Thyroid gland (tissue), 4 donors: ENCODE results near the gene BIK. TPM values are rescaled to one million over a fixed set of nuclear protein-coding genes. Genes with fewer than 3 reads are reported as not detected.

Source experiments
- DNase-seq, 2 donors: peaks; one replicate each; pipeline ENCODE4 v3.0.0-alpha.2; 2019
- H3K27ac ChIP-seq, 3 donors: fragments of 200-600 bp; sonication (generic); 1 replicate in 2 of 3; 2 replicates in 1 of 3; pipeline ENCODE4 v1.5.1; 2016 to 2019; ENCODE audit warnings: mild to moderate bottlenecking in 1 of 3, moderate library complexity in 1 of 3
- H3K27me3 ChIP-seq: fragments of 200-600 bp; sonication (generic); one replicate; pipeline ENCODE4 v1.5.1; 2019
- H3K36me3 ChIP-seq, 2 donors: fragments of 200-600 bp; sonication (generic); one replicate each; pipeline ENCODE4 v1.5.1; 2016 to 2019
- H3K4me1 ChIP-seq, 2 donors: fragments of 200-600 bp; sonication (generic); one replicate each; pipeline ENCODE4 v1.5.1; 2017 to 2019
- H3K4me3 ChIP-seq, 3 donors: fragments of 200-600 bp; sonication (generic); replicated peaks in 1 of 3; 1 replicate in 2 of 3; 2 replicates in 1 of 3; pipeline ENCODE4 v1.5.1; 2016; ENCODE audit warnings: mild to moderate bottlenecking in 1 of 3
- H3K9me3 ChIP-seq: fragments of 200-600 bp; sonication (generic); one replicate; pipeline ENCODE4 v1.5.1; 2017
- CTCF ChIP-seq, 6 experiments: fragments of 200-600 bp in 3 of 6; fragments of 450-650 bp in 3 of 6; sonication (generic) in 3 of 6; IDR thresholded peaks; one replicate each; pipeline ENCODE4 v1.5.1; 2016 to 2019; ENCODE audit warnings: antibody characterized with exemption in 6 of 6, mild to moderate bottlenecking in 2 of 6, inconsistent platforms in 1 of 6, moderate library complexity in 1 of 6
- POLR2A ChIP-seq, 2 donors: fragments of 450-650 bp; IDR thresholded peaks; one replicate each; pipeline ENCODE4 v1.6.1; 2017; ENCODE audit warnings: antibody characterized with exemption in 2 of 2, mild to moderate bottlenecking in 2 of 2, moderate library complexity in 1 of 2
- WGBS, 2 donors: methylation state at CpG; one replicate each; pipeline ENCODE4 v1.1.5; 2017; 5-methylcytosine and 5-hydroxymethylcytosine counted together
- intact Hi-C: fragments of 100-400 bp; cut with DNase I; formaldehyde crosslinking; loops from one replicate; pipeline ENCODE4 v1.15.1; 2023
- total RNA-seq, 4 donors: library from RNA; depleted of rRNA; stranded (reverse); fragments of >200 nt; gene quantifications; one replicate each; pipeline ENCODE4 v1.2.3, GENCODE V29; 2016

BIK gene
- total RNA-seq, 4 donors from 2014 or later, result 4.1 to 12.1 (median 5.7) TPM

GRCh38 chr22:43152357-43153071 is 42.0 kb downstream of the BIK start:
- peak in 1 of 2 donors; percentile 22 for TF ChIP-seq POLR2A (IDR thresholded peaks at IDR 0.05)
- no peak for TF ChIP-seq CTCF (IDR thresholded peaks at IDR 0.05)
- Histone ChIP-seq H3K36me3 (no peaks in the 10 kb centered on the region), H3K9me3 (no peaks in the 10 kb centered on the region), H3K4me3 (peak overlapping the region; percentile 39 to 80 (median 63)), H3K27me3 (no peaks in the 10 kb centered on the region), H3K27ac (peak overlapping the region; percentile 67 to 74 (median 74)), H3K4me1 (peaks cover 16 to 21% of the 10 kb centered on the region in 2 donors)
- peak; percentile 83 to 85 for DNase-seq
- WGBS, 2 donors, result 23 to 32% methylated on average over 5 to 12 of the region's 22 CpGs
- intact Hi-C loops, result no loop called here

GRCh38 chr22:43153899-43154298 is 43.3 kb downstream of the BIK start:
- WGBS, 2 donors, result 68 to 74% methylated on average over 9 of the region's 9 CpGs

GRCh38 chr22:43154887-43155536 is 44.5 kb downstream of the BIK start:
- intact Hi-C loops, result no loop called here
- peaks cover 16 to 21% of the 10 kb centered on the region in 2 donors for H3K4me1 ChIP-seq
- no peak overlapping the region for H3K27ac ChIP-seq
- TF ChIP-seq CTCF (IDR thresholded peaks at IDR 0.05), result no peak
- no peak for TF ChIP-seq POLR2A (IDR thresholded peaks at IDR 0.05)
- H3K27me3 ChIP-seq, result no peaks in the 10 kb centered on the region
- no peaks in the 10 kb centered on the region for H3K36me3 ChIP-seq
- no peaks in the 10 kb centered on the region for H3K9me3 ChIP-seq
- no peak for DNase-seq
- no peak overlapping the region for H3K4me3 ChIP-seq
- WGBS, 2 donors, result 83 to 90% methylated on average over 21 to 25 of the region's 27 CpGs

More at GRCh38 chr22:43153899-43154298, 43.3 kb downstream of the BIK start:
- Histone ChIP-seq H3K27me3 (no peaks in the 10 kb centered on the region), H3K9me3 (no peaks in the 10 kb centered on the region), H3K36me3 (no peaks in the 10 kb centered on the region), H3K4me3 (no peak overlapping the region), H3K27ac (no peak overlapping the region), H3K4me1 (peaks cover 16 to 21% of the 10 kb centered on the region in 2 donors)
- TF ChIP-seq POLR2A (IDR thresholded peaks at IDR 0.05) (no peak), CTCF (IDR thresholded peaks at IDR 0.05) (no peak)
- intact Hi-C loops, result no loop called here
- DNase-seq, result no peak

GRCh38 chr22:43155789-43156188 is 45.2 kb downstream of the BIK start:
- no peaks in the 10 kb centered on the region for H3K36me3 ChIP-seq
- H3K9me3 ChIP-seq, result no peaks in the 10 kb centered on the region
- 88 to 92% methylated on average over 4 to 5 of the region's 5 CpGs for WGBS, 2 donors
- TF ChIP-seq CTCF (IDR thresholded peaks at IDR 0.05) (no peak), POLR2A (IDR thresholded peaks at IDR 0.05) (no peak)
- intact Hi-C loops, result no loop called here
- DNase-seq, result no peak
- no peak overlapping the region for H3K4me3 ChIP-seq
- H3K27me3 ChIP-seq, result no peaks in the 10 kb centered on the region
- H3K4me1 ChIP-seq, result peaks cover 15 to 19% of the 10 kb centered on the region in 2 donors
- no peak overlapping the region for H3K27ac ChIP-seq

- intact Hi-C loops, result no loop called here
- no peak overlapping the region for H3K4me3 ChIP-seq
- no peaks in the 10 kb centered on the region for H3K27me3 ChIP-seq
- DNase-seq, result no peak
- H3K36me3 ChIP-seq, result no peaks in the 10 kb centered on the region
- TF ChIP-seq POLR2A (IDR thresholded peaks at IDR 0.05), result no peak
- no peak for TF ChIP-seq CTCF (IDR thresholded peaks at IDR 0.05)
- 90 to 92% methylated on average over 12 of the region's 12 CpGs for WGBS, 2 donors
- H3K9me3 ChIP-seq, result no peaks in the 10 kb centered on the region
- peaks cover 12 to 15% of the 10 kb centered on the region in 2 donors for H3K4me1 ChIP-seq
- no peak overlapping the region for H3K27ac ChIP-seq
These were observed 45.9 kb downstream of the BIK start for GRCh38 chr22:43156413-43156812.
